ENCODE results near the gene NDE1. TPM values are rescaled to one million over a fixed set of nuclear protein-coding genes. Genes with fewer than 3 reads are reported as not detected.

Gene NDE1
- total and polyA plus RNA-seq, 4 donors = 2.5 to 17.3 (median 4.4) TPM

DNA sequence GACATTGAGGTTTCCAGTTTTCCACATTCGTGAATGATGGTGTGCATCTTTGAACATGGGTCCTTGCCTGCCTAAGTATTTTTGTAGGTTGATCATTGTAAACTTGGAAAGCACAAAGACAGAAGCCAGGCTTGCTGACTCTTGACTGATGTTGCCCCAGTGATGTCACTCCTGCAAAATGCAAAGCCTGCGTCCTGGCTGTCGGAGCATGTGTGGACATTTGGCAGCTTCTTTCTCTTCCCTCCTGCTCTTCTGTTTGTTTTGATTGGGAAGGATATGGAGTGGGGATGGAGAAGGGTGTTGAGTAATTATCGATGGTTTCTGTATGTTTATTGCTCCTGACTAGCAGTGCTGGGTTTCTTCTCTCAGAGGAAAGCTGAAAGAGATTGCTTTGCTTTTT, 3.2 kb downstream of the NDE1 start:
- H3K9ac ChIP-seq (ENCODE audit: low read depth in 1 of 2, low read length in 2 of 2) = no peak overlapping the region
- 59% methylated on average over 4 of the region's 4 CpGs for WGBS

More for the DNA sequence above, 3.2 kb downstream of the NDE1 start:
- Histone ChIP-seq H3K4me3 (ENCODE audit: low read depth in 1 of 3, low read length in 3 of 3) (no peak overlapping the region), H3K27me3 (ENCODE audit: control insufficient read depth in 4 of 4, insufficient read depth in 4 of 4, low read length in 3 of 4) (no peaks in the 10 kb centered on the region), H3K4me1 (ENCODE audit: control insufficient read depth in 4 of 4, insufficient read depth in 4 of 4, low read length in 3 of 4) (peaks cover 0 to 17% (median 11%) of the 10 kb centered on the region in 4 donors), H3K9me3 (ENCODE audit: control insufficient read depth in 4 of 4, low read length in 3 of 4) (no peaks in the 10 kb centered on the region), H3K27ac (ENCODE audit: low read depth in 1 of 2, low read length in 2 of 2) (no peak overlapping the region), H3K36me3 (ENCODE audit: control insufficient read depth in 4 of 4, insufficient read depth in 3 of 4, low read depth in 1 of 4, low read length in 3 of 4) (peaks cover 0 to 1% (median 0%) of the 10 kb centered on the region in 4 donors)
- TF ChIP-seq, protein P1, sequence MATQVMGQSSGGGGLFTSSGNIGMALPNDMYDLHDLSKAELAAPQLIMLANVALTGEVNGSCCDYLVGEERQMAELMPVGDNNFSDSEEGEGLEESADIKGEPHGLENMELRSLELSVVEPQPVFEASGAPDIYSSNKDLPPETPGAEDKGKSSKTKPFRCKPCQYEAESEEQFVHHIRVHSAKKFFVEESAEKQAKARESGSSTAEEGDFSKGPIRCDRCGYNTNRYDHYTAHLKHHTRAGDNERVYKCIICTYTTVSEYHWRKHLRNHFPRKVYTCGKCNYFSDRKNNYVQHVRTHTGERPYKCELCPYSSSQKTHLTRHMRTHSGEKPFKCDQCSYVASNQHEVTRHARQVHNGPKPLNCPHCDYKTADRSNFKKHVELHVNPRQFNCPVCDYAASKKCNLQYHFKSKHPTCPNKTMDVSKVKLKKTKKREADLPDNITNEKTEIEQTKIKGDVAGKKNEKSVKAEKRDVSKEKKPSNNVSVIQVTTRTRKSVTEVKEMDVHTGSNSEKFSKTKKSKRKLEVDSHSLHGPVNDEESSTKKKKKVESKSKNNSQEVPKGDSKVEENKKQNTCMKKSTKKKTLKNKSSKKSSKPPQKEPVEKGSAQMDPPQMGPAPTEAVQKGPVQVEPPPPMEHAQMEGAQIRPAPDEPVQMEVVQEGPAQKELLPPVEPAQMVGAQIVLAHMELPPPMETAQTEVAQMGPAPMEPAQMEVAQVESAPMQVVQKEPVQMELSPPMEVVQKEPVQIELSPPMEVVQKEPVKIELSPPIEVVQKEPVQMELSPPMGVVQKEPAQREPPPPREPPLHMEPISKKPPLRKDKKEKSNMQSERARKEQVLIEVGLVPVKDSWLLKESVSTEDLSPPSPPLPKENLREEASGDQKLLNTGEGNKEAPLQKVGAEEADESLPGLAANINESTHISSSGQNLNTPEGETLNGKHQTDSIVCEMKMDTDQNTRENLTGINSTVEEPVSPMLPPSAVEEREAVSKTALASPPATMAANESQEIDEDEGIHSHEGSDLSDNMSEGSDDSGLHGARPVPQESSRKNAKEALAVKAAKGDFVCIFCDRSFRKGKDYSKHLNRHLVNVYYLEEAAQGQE (IDR thresholded peaks at IDR 0.05) = no peak
- TF ChIP-seq FOXA2 (IDR thresholded peaks at IDR 0.05) = no peak
- no peak for TF ChIP-seq HNF4G (IDR thresholded peaks at IDR 0.05)
- TF ChIP-seq RXRA (IDR thresholded peaks at IDR 0.05) = no peak
- no peak for TF ChIP-seq ATF3 (IDR thresholded peaks at IDR 0.05)
- TF ChIP-seq SP1 (IDR thresholded peaks at IDR 0.05) = no peak
- TF ChIP-seq RAD21 (IDR thresholded peaks at IDR 0.05) = no peak
- TF ChIP-seq, protein P2, sequence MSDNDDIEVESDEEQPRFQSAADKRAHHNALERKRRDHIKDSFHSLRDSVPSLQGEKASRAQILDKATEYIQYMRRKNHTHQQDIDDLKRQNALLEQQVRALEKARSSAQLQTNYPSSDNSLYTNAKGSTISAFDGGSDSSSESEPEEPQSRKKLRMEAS (IDR thresholded peaks at IDR 0.05) = no peak
- TF ChIP-seq, protein P3, sequence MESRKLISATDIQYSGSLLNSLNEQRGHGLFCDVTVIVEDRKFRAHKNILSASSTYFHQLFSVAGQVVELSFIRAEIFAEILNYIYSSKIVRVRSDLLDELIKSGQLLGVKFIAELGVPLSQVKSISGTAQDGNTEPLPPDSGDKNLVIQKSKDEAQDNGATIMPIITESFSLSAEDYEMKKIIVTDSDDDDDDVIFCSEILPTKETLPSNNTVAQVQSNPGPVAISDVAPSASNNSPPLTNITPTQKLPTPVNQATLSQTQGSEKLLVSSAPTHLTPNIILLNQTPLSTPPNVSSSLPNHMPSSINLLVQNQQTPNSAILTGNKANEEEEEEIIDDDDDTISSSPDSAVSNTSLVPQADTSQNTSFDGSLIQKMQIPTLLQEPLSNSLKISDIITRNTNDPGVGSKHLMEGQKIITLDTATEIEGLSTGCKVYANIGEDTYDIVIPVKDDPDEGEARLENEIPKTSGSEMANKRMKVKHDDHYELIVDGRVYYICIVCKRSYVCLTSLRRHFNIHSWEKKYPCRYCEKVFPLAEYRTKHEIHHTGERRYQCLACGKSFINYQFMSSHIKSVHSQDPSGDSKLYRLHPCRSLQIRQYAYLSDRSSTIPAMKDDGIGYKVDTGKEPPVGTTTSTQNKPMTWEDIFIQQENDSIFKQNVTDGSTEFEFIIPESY (IDR thresholded peaks at IDR 0.05) = no peak
- no peak for TF ChIP-seq FOXA1 (IDR thresholded peaks at IDR 0.05)
- no peak for TF ChIP-seq JUND (IDR thresholded peaks at IDR 0.05)
- TF ChIP-seq EGR1 (IDR thresholded peaks at IDR 0.05; ENCODE audit: low read depth in 2 of 2) = no peak
- no peak for TF ChIP-seq GABPA (IDR thresholded peaks at IDR 0.05 in 1 of 2, conservative IDR thresholded peaks at IDR 0.05 in 1 of 2)
- no peak for TF ChIP-seq TAF1 (conservative IDR thresholded peaks at IDR 0.05)
- TF ChIP-seq, protein P4, sequence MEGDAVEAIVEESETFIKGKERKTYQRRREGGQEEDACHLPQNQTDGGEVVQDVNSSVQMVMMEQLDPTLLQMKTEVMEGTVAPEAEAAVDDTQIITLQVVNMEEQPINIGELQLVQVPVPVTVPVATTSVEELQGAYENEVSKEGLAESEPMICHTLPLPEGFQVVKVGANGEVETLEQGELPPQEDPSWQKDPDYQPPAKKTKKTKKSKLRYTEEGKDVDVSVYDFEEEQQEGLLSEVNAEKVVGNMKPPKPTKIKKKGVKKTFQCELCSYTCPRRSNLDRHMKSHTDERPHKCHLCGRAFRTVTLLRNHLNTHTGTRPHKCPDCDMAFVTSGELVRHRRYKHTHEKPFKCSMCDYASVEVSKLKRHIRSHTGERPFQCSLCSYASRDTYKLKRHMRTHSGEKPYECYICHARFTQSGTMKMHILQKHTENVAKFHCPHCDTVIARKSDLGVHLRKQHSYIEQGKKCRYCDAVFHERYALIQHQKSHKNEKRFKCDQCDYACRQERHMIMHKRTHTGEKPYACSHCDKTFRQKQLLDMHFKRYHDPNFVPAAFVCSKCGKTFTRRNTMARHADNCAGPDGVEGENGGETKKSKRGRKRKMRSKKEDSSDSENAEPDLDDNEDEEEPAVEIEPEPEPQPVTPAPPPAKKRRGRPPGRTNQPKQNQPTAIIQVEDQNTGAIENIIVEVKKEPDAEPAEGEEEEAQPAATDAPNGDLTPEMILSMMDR (IDR thresholded peaks at IDR 0.05; ENCODE audit: low read depth, low read length, missing input control) = no peak
- no peak for TF ChIP-seq YY1 (IDR thresholded peaks at IDR 0.05)
- DNase-seq (ENCODE audit: low spot score) = no peak

Measured in liver (tissue), 9 donors.